Measurements from ENCODE around the gene EPHB6.
A peak's percentile ranks its signal among the peaks of the same experiment; 100 is the strongest.

The EPHB6 gene, protein sequence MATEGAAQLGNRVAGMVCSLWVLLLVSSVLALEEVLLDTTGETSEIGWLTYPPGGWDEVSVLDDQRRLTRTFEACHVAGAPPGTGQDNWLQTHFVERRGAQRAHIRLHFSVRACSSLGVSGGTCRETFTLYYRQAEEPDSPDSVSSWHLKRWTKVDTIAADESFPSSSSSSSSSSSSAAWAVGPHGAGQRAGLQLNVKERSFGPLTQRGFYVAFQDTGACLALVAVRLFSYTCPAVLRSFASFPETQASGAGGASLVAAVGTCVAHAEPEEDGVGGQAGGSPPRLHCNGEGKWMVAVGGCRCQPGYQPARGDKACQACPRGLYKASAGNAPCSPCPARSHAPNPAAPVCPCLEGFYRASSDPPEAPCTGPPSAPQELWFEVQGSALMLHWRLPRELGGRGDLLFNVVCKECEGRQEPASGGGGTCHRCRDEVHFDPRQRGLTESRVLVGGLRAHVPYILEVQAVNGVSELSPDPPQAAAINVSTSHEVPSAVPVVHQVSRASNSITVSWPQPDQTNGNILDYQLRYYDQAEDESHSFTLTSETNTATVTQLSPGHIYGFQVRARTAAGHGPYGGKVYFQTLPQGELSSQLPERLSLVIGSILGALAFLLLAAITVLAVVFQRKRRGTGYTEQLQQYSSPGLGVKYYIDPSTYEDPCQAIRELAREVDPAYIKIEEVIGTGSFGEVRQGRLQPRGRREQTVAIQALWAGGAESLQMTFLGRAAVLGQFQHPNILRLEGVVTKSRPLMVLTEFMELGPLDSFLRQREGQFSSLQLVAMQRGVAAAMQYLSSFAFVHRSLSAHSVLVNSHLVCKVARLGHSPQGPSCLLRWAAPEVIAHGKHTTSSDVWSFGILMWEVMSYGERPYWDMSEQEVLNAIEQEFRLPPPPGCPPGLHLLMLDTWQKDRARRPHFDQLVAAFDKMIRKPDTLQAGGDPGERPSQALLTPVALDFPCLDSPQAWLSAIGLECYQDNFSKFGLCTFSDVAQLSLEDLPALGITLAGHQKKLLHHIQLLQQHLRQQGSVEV

DNA sequence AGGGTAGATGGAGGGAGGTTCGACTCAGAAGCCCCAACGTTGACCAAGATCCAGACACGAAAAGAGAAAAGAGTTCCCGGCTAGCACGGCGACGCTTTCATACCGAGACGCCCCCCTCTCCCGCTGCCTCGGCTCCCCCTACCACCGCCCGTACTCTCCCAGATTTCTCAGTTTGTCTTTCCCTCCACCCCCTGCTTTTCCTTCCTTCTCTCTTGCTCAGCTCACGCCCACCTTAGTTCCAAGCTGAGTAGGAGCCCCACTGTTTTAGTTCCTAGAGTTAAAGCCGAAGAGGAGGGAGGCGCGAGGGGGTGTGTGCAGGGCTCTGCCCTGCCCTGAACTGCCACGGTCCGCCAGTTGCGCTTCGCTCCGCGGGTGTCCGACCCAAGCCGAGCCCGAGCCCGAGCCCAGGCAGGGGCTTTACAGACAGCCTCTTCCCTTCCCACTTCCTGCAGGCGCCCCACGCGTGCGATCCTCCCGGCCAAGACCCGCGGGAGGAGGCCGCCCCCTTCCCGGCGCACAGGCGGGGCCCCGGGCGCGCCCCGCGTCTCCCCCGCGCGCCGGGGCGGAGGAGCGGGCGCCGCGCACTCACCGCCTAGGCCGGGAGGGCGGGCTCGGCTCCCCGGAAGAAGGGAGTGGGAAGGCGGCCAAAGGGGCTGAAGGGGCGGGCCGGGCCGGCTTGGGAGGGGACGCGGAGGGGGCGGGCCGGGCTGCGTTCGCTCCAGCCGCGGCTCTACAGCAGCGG is at the start of gene EPHB6:
TSS of gene EPHB6 (plus strand) at position 705 of the 742 bp plus-strand sequence. CDS start 8,152 bp downstream, outside the sequence.
- DNase-seq (ENCODE audit: low read depth), result peak; percentile 19

DNA sequence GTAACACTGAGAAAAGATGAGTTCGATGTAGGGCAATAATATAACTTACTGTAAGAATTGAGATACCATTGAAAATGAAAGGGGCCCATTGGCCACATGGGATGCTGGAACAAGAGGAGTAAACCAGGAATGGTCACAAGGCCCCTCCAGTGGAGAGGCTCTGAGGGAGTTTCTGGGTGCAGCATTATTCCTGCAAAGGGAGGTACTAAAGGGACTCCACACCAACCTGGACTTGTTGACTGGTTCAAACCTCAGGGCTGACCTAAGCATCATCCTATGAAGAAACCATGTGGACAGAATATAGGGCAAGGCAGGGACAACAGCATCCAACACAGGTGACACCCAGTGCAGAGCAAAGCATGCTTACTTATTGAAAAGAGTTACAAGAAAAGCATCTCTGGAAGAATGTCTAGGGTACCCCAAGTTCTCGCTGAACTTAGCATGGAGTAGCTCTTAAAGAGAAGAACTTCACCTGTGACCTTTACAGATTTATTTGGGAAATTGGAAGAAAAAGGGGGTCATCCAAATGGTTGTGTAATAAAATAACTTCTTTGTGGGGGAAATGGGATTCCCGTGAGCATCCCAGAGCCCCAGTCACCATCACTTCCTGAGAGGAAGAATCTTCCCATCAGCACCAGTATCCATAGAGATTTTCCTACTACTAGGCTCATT is 49.4 kb upstream of the EPHB6 start:
- no peak for DNase-seq (ENCODE audit: low read depth)

DNA sequence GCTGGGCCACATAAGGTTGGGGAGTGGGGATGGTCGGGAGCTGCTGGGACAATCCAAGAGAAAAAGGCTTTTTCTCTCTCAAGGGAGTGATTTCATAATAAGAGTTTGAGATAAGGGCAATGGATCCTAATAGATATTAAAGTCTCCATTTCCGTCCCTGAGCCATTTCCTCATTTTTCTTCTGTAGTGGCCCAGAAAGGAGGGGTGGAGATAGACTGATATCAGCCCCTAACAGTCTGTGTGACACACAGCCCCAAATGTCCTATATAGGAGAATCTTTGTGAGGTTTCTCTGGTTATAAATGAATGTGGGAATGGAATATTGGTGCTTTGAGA is 48.9 kb upstream of the EPHB6 start:
- no peak for DNase-seq (ENCODE audit: low read depth)

DNA sequence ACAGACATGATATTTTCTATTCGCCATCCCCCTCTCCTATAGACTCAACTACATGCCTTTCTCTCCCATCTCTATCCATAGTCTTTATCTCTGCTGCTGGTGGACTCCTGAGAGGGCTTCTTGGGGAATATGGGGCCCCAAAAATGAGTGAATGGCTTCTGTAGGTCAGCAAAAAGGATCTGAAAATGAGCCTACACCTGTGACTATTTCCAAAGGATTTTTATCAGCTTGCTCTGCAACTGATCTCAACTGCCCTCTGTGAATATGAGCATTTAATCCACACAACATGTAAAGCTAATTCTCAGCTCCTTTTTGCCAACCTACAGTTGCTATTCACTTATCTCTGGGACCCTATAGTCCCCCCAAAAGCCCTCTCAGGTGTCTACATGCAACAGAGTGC is 47.9 kb upstream of the EPHB6 start:
- DNase-seq (ENCODE audit: low read depth), result no peak

DNA sequence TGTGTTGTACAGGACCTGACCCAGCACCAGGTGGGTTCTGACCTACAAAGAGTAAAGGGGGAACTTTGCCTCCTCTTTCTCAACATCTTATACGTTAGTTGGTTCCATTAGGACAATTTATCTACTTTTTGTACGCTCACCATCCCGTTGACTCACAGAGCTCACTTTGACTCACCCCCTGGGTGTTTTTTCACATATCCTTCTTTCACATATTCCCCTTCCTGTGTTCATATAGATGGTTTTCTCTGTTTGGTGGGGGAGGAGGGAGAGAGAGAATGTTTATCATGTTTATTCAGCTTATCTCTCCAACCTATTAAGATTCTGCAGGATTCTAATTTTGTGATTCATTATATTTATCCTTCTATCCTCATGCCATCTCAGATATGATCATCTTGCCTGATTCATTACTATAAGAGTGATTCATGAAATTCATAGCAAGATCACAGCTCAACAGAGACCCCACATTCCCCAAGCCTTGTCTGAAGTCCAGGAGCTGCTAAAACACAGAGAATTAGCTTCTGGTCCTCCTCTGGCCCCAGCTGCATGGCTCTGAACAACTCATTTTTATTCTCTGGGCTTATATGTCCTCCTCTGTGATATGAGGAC is 46.9 kb upstream of the EPHB6 start:
- peak; percentile 76 for DNase-seq (ENCODE audit: low read depth)

DNA sequence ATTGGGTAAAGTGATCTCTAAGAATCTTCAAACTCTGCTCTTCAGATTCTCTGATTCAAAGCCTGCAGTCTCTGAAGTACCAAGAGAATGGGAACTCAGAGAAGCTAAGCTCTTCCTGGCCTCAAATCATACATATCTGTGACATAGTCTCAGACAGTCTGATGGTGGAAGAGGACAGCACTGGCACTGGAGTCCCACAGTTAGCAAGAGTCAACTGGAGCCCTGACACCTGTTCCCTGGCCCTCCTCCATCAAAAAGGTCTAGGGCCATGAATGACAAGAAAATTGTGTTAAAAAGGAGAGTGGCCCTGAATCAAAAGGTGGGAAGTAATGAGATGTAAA is 46.4 kb upstream of the EPHB6 start:
- DNase-seq (ENCODE audit: low read depth), result no peak

DNA sequence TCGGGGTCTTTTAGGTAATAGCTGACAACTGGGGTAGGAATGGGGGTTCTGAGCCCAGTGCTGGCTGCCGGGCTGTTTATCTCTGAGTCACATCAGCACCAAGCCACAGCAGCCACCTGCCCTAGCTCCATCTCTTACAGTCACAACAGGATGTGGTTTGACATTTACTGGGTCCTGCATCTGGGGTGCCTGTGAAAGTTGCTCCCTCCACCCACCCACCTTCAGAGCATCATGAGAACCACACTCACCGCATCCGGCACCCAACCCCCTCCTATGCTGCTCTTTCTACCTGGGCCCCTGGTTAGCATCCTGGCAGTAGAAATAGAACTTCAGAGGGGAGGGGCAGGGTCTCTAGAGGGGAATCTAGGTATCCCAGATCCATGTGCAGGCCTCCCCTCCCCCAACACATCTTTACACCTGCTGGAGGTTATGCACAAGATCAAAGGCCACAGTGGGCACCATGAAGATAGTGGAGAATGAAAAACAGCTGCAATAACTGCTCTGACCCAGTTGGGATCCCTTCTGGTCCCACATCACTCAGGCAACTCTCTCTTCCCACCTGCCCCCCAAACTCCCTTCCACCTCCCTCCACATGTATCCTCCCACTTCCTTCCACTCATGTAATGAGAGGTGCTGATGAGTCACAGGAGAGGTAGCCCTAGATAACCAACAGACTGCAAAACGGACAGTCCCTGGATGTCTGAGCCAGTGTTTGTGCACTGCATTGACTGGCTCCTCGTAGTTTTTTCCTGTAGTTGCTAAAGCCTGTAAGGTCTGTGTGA is 45.9 kb upstream of the EPHB6 start:
- DNase-seq (ENCODE audit: low read depth), result peak; percentile 57

DNA sequence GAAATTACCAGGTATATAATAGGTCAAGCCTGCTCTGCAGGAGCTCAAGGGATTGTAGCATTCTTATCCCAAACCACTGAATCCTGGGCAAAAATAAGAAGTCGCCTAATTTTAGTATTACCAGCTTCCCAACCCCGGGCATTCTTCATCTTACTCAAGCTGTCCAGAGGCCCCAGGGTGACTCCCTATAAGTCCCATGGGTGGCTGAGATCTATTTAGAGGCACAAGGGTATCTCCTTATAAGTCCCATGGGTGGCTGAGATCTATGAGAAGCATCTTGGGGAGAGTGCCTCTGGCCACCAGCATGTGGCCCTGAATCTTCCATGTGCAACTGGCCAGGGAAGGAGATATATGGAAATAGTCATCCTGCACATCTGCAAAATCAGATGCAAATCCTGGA is 45.2 kb upstream of the EPHB6 start:
- no peak for DNase-seq (ENCODE audit: low read depth)

DNA sequence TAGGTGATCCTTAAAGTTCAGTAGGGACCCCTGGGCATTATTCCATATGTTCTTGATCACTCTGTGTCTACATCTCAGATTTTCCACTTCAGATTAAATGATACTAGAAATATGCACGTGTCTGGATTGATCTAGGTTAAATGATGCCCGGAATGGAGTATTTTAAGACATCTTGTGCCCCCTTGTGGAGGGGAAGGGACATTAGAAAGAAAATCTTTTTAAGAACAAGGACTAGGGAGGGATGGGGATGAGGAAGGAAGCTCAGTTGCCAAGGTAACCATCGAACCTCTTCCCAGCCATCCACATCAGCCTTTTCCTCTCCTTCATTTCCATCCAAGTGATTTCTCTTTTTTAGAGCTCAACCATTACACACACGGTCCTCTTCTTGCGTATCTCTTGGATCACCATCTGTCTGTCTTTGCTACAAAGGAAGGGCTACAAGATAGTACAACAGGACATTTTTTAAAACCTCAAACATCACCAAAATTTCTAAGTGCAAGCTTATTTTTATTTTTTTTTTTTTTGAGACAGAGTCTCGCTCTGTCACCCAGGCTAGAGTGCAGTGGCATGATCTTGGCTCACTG is 43.6 kb upstream of the EPHB6 start:
- no peak for DNase-seq (ENCODE audit: low read depth)

DNA sequence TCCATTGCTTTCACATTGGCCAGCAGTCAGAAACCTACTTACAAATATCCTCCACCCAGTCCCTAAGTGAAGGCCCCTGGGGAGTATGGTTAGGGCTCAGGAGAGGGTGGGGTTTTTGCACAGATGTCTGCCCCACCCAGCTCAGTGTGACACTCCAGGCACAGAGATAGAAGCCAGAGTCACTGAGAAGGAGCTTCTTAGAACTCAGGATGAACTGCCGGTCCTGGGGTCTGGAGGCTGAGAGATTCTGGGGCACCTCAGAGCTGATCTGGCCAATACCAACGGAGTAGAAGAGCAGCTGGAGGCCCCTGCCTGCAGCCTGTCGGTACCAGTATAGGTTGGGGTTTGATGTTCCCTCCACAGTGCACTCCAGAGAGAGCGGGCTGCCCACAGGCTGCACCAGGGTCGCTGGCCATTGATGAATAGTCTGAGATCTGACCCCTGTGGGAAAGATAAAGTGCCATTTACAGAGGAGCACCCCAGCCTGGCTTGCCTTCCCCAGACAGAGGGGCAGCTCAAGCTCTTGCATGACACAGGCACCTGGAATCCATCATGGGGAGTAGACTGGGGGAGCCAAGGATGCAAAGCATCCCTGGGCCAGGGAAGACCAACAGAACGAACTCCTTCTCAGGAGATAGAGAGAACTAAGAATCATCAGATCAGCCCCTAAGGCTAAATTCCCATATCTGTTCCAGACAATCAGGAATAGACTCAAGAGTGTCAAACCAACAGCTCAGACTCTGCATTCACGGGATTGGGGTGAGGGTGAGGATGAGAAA is 42.2 kb upstream of the EPHB6 start:
- DNase-seq (ENCODE audit: low read depth), result no peak

DNA sequence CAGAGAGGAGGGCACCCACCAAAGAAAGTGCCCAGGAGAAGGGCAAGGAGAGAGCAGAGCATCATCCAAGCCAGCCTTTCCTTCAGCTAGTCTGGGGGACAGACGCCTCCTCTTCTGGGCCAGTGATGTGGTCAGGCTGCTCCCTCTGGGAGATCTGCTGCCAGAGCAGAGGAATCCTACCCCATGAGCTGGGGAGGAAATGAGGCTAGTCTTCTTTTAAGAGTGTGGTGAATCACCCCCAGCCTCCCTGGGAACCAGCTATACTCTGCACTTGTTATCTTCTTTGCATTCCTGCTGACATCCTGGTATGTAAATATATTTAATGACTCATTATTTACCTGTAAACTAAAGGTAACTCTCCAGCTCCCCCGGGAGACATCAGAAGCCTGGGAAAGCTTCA is 41.6 kb upstream of the EPHB6 start:
- peak; percentile 51 for DNase-seq (ENCODE audit: low read depth)

DNA sequence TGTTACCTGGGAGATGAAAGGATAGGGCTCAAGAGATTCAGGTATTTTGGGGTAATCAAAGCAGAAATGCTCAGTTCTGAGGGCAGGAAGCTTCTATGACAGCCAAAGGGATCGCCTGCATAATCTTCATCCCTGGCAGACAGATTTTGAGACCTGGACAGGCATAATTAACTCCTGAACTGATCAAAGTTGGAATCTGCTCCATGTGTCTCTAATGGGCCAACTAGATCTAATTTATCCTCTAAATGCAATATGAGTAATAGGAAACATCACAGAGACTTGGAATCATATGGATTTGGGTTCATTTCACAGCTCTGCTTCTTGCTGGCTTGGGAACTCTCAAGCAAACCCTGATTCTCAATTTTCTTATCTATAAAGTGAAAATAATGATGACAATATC is 41.2 kb upstream of the EPHB6 start:
- no peak for DNase-seq (ENCODE audit: low read depth)

DNA sequence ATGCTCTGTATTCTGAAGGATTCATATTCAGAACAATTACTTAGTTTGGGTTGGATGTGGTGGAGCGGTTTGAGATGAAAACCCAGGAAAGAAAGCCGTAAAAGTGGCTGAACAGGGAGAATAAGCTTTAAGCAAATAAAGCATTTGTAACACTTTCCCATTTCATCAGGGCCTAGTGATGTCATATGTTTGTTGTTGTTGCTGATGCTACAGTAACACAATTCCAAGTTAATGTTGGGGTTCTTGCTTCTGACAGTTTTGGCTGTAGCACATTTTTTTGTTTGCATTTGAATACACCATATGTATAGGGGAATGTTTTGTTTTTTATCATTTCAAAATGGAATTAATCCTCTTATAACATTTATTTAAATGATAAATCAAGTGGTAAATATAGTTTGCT is 40.4 kb upstream of the EPHB6 start:
- no peak for DNase-seq (ENCODE audit: low read depth)

DNA sequence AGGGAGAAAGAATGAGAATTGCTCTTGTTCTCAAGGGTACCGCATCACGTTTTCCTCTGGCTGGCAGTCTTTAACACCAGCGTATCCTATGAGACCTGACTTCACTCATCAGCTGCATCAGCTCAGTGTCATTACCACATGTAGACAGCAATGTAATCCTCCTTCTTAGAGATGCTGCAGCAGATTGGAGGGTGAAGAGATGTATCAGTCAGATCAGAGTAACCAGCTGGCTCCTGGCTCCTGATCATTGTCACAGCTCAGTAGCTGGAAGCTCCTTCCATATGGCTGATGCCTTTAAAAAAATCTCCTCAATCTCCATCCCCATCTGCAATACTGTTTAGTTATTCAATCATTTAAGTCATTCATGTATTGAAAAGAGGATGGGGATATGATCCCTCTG is 39.7 kb upstream of the EPHB6 start:
- DNase-seq (ENCODE audit: low read depth), result no peak

DNA sequence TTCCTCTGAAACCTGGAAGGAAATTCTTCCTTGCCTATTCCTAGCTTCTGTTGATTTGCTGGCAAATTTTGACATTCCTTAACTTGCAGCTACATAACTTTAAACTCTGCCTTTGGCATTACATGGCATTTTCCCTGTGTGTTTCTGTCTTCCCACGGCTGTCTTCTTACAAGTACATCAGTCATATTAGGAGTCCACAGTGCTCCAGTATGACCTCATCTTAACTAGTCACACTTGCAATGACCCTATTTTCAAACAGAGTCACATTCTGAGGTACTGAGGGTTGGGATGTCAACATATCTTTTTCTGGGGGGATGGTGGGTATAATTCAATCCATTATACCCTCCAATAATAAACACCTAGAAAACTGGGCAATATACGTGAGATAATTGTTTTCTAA is 37.4 kb upstream of the EPHB6 start:
- no peak for DNase-seq (ENCODE audit: low read depth)

DNA sequence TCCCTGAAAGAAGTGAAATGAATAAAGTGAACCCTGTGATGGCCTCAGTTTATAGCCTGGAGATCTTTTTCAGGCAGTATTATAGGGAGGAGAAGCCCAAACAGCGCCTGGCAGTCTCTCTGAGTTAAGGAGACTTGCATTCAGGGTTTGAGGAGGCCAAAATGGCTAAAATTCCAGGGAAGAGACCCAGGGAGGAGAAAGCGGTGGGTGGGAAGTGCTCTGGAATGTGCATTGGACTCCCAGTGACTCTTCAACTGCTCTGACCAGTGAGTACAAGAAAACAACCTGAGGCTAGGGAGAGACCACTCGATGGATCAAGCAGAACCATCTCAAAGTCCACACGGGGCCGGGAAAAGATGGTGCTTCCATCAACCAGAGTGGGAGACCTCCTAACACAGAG is 35.3 kb upstream of the EPHB6 start:
- DNase-seq (ENCODE audit: low read depth), result no peak

DNA sequence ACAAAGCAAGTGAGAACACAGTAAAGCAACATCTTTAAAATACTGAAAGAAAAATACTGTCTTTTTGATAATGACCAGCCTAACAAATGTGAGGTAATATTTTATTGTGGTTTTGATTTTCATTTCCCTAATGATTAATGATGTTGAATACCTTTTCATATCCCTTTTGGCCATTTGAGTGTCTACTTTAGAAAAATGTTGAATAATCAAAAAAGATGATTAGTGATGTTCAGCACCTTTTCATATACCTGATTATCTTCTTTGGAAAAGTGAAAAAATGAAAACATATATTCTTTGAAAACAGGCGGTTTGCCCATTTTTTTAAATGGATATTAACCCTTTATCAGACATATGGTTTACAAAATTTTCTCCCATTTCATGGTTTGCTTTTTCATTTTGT is 32.2 kb upstream of the EPHB6 start:
- DNase-seq (ENCODE audit: low read depth), result no peak

DNA sequence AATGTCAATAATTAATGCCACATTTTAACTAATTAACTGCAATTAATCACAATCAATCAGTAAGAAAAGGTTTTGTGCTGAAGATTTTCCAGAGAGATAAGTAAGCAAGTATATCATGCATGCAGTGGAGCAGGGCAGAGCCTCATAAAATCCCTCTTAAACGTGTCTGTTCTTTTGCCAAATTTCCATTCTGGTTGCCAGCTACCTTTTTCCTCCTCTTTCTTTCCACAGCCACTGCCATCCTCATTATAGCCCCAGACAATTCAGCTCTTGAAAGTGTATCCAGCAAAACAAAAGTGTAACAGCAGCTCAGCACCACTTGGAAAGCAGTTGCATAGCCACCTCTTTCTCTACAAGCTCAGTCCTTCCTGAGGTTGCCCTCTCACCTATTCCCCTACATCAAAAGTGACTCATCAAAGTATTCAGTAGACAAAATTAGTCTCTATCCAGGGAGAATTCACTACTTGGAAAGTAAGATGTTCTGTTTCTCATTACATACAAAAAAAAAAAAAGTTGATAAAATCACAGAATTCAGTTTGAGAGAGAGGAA is 26.9 kb upstream of the EPHB6 start:
- DNase-seq (ENCODE audit: low read depth), result no peak

DNA sequence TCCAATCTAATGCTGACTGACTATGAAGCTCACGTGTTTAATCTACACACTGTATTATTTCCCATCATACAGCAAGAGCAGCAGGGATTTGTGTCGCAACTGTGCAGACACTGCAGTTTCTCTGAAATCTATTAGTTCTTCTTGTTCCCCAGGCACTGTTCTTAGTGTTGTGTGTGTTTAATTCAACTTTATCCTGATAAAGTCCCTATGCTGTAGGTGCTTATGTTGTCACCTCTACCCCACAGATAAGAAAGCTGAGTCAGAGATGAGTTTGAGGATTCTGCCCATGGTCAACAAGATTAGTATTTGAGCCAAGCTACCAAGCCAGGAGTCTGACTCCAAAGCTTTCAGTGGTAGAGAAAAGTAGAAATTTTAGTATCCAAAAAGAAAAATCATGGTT is 22.5 kb upstream of the EPHB6 start:
- no peak for DNase-seq (ENCODE audit: low read depth)
